Right kidney (tissue), 1 donor: ENCODE results near the gene EML4.
"Not testable (repeated sequence)": the region's sequence is repeated elsewhere in the genome, so short reads cannot be mapped to it uniquely, and the experiment has no call there.

Experiments used
- DNase-seq: peaks from one replicate; pipeline ENCODE4 v3.0.0-alpha.2; 2016

EML4 gene

GRCh38 chr2:42172020-42172419 is 2.9 kb downstream of the EML4 start:
- no peak for DNase-seq

- DNase-seq, result no peak
Observed at GRCh38 chr2:42172566-42172965, 3.4 kb downstream of the EML4 start.

- not testable (repeated sequence) for DNase-seq
Observed at GRCh38 chr2:42173467-42173866, 4.3 kb downstream of the EML4 start.

- no peak for DNase-seq
Observed at GRCh38 chr2:42176992-42177738, 8.0 kb downstream of the EML4 start.

- no peak for DNase-seq
Observed at GRCh38 chr2:42178335-42178734, 9.2 kb downstream of the EML4 start.

GRCh38 chr2:42180300-42180699 is 11.1 kb downstream of the EML4 start:
- DNase-seq, result no peak

- DNase-seq, result no peak
Observed at GRCh38 chr2:42182654-42183308, 13.6 kb downstream of the EML4 start.

GRCh38 chr2:42183775-42184174 is 14.6 kb downstream of the EML4 start:
- DNase-seq, result no peak

- DNase-seq, result no peak
Observed at GRCh38 chr2:42184346-42184745, 15.2 kb downstream of the EML4 start.

- no peak for DNase-seq
Observed at GRCh38 chr2:42185220-42185921, 16.2 kb downstream of the EML4 start.

GRCh38 chr2:42186366-42186765 is 17.2 kb downstream of the EML4 start:
- DNase-seq, result no peak

GRCh38 chr2:42186945-42187632 is 17.9 kb downstream of the EML4 start:
- no peak for DNase-seq

GRCh38 chr2:42187886-42188285 is 18.7 kb downstream of the EML4 start:
- no peak for DNase-seq

GRCh38 chr2:42189235-42189566 is 20.0 kb downstream of the EML4 start:
- no peak for DNase-seq

GRCh38 chr2:42190191-42190590 is 21.0 kb downstream of the EML4 start:
- DNase-seq, result no peak

- no peak for DNase-seq
Observed at GRCh38 chr2:42191285-42192009, 22.3 kb downstream of the EML4 start.

- no peak for DNase-seq
Observed at GRCh38 chr2:42192010-42192373, 22.8 kb downstream of the EML4 start.

- no peak for DNase-seq
Observed at GRCh38 chr2:42192652-42193566, 23.8 kb downstream of the EML4 start.

- no peak for DNase-seq
Observed at GRCh38 chr2:42193722-42194187, 24.6 kb downstream of the EML4 start.

GRCh38 chr2:42194428-42194827 is 25.3 kb downstream of the EML4 start:
- no peak for DNase-seq

GRCh38 chr2:42195559-42195958 is 26.4 kb downstream of the EML4 start:
- DNase-seq, result no peak
